Right lobe of liver (tissue), 6 donors: ENCODE data around the gene BCL2L12. TPM values are rescaled to one million over a fixed set of nuclear protein-coding genes. Genes with fewer than 3 reads are reported as not detected.
"Not testable (repeated sequence)": the region's sequence is repeated elsewhere in the genome, so short reads cannot be mapped to it uniquely, and the experiment has no call there.

Source experiments
- ATAC-seq, 4 donors: fragments of 200-7000 bp; cut with Tn5 transposase; one replicate each; pipeline ENCODE4 v1.9.1; 2020; ENCODE audit warnings: mild to moderate bottlenecking in 4 of 4, moderate library complexity in 4 of 4
- DNase-seq, 3 donors: peaks; one replicate each; pipeline ENCODE4 v3.0.0-alpha.2; 2020
- H3K27ac ChIP-seq, 3 donors: fragments of 200-600 bp; one replicate each; pipeline ENCODE4 v1.8.0; 2022
- H3K27me3 ChIP-seq, 2 donors: fragments of 200-600 bp; one replicate each; pipeline ENCODE4 v1.8.0; 2022
- H3K36me3 ChIP-seq, 4 donors: fragments of 200-600 bp; sonication (generic) in 1 of 4; one replicate each; pipeline versions ENCODE4 v1.5.1 to v1.8.0; 2017 to 2022; ENCODE audit warnings: control low read depth in 1 of 4
- H3K4me1 ChIP-seq, 4 donors: fragments of 200-600 bp; sonication (generic) in 1 of 4; one replicate each; pipeline versions ENCODE4 v1.5.1 to v1.8.0; 2017 to 2022; ENCODE audit warnings: control low read depth in 1 of 4
- H3K4me3 ChIP-seq, 3 donors: fragments of 200-600 bp; one replicate each; pipeline ENCODE4 v1.8.0; 2022
- H3K9me3 ChIP-seq, 4 donors: fragments of 200-600 bp; sonication (generic) in 1 of 4; one replicate each; pipeline versions ENCODE4 v1.5.1 to v1.8.0; 2017 to 2022; ENCODE audit warnings: control low read depth in 1 of 4
- CTCF ChIP-seq, 4 donors: fragments of 200-600 bp in 3 of 4; fragments of 450-650 bp in 1 of 4; IDR thresholded peaks; one replicate each; pipeline versions ENCODE4 v1.5.1 to v1.8.0; 2016 to 2022; ENCODE audit warnings: antibody characterized with exemption in 4 of 4, mild to moderate bottlenecking in 2 of 4
- POLR2A ChIP-seq: fragments of 450-650 bp; IDR thresholded peaks from one replicate; pipeline ENCODE4 v1.6.1; 2017; ENCODE audit warnings: antibody characterized with exemption, mild to moderate bottlenecking
- WGBS: methylation state at CpG from one replicate; pipeline ENCODE4 v1.1.6; 2018; ENCODE audit warnings: low coverage, low lambda C conversion rate; ENCODE audit not compliant: insufficient coverage; ENCODE audit errors: missing lambda C conversion rate; 5-methylcytosine and 5-hydroxymethylcytosine counted together
- intact Hi-C, 2 donors: fragments of 100-400 bp; cut with DNase I; formaldehyde crosslinking; loops; one replicate each; pipeline versions ENCODE4 v1.11.2 to v1.14.1; 2022
- total RNA-seq, 6 experiments: library from RNA; depleted of rRNA in 2 of 6; stranded (reverse); fragments of >200 nt in 2 of 6; fragmentation: NEBNext Ultra II Directional in 3 of 6; extraction: Animal tissue kit (Norgen Biotek cat#: 25700) in 3 of 6; gene quantifications; one replicate each; pipeline versions ENCODE4 v1.1.0 to v1.2.4, GENCODE V29; 2016 to 2023
- donor health status: DM: no; HTN: yes; CAD: no.
- donor health status: DM: no; HTN: no; CAD: no.
- donor health status: DM: no; HTN: no; CAD: no.
- donor health status: DM: no; HTN: yes; CAD: no.
- donor health status: DM: no; HTN: yes; CAD: no.

Gene BCL2L12
- total RNA-seq, 6 experiments from 2014 or later: 4.5 to 11.6 (median 10.5) TPM

GRCh38 chr19:49631610-49632192 is 34.0 kb upstream of the BCL2L12 start:
- WGBS: 90% methylated on average over 6 of the region's 19 CpGs
- no peak for ATAC-seq

GRCh38 chr19:49632576-49632975 is 33.2 kb upstream of the BCL2L12 start:
- Histone ChIP-seq H3K27me3 (no peaks in the 10 kb centered on the region), H3K36me3 (no peaks in the 10 kb centered on the region), H3K4me3 (no peak overlapping the region), H3K4me1 (peaks cover 0 to 8% (median 0%) of the 10 kb centered on the region in 4 donors), H3K27ac (no peak overlapping the region), H3K9me3 (no peaks in the 10 kb centered on the region)
- 94% methylated on average over 5 of the region's 5 CpGs for WGBS
- intact Hi-C loops: no loop called here
- no peak for DNase-seq
- TF ChIP-seq POLR2A (no peak), CTCF (IDR thresholded peaks at IDR 0.05) (no peak)
- ATAC-seq: no peak

More at GRCh38 chr19:49631610-49632192, 34.0 kb upstream of the BCL2L12 start:
- H3K4me1 ChIP-seq: peaks cover 0 to 8% (median 0%) of the 10 kb centered on the region in 4 donors
- no peaks in the 10 kb centered on the region for H3K27me3 ChIP-seq
- TF ChIP-seq POLR2A (no peak), CTCF (IDR thresholded peaks at IDR 0.05) (no peak)
- intact Hi-C loops: no loop called here
- DNase-seq: no peak
- H3K9me3 ChIP-seq: no peaks in the 10 kb centered on the region
- no peak overlapping the region for H3K27ac ChIP-seq
- H3K36me3 ChIP-seq: peaks cover 0 to 6% (median 0%) of the 10 kb centered on the region in 4 donors
- H3K4me3 ChIP-seq: no peak overlapping the region

GRCh38 chr19:49633273-49633672 is 32.5 kb upstream of the BCL2L12 start:
- H3K4me3 ChIP-seq, H3K27me3 ChIP-seq, H3K4me1 ChIP-seq, ATAC-seq, H3K27ac ChIP-seq, intact Hi-C loops, H3K9me3 ChIP-seq, H3K36me3 ChIP-seq, DNase-seq: not testable (repeated sequence)
- WGBS: 63% methylated on average over 5 of the region's 9 CpGs

GRCh38 chr19:49635530-49636232 is 30.1 kb upstream of the BCL2L12 start:
- ATAC-seq (no peak), DNase-seq (peak in 1 of 3 donors; percentile 21)
- Histone ChIP-seq H3K27ac (no peak overlapping the region), H3K4me3 (no peak overlapping the region), H3K9me3 (no peaks in the 10 kb centered on the region), H3K36me3 (no peaks in the 10 kb centered on the region), H3K27me3 (no peaks in the 10 kb centered on the region), H3K4me1 (peaks cover 0 to 8% (median 0%) of the 10 kb centered on the region in 4 donors)
- TF ChIP-seq POLR2A (no peak), CTCF (IDR thresholded peaks at IDR 0.05) (no peak)
- intact Hi-C loops: no loop called here
- 45% methylated on average over 11 of the region's 24 CpGs for WGBS

- Histone ChIP-seq H3K4me3 (no peak overlapping the region), H3K27ac (no peak overlapping the region), H3K9me3 (no peaks in the 10 kb centered on the region), H3K27me3 (no peaks in the 10 kb centered on the region), H3K36me3 (no peaks in the 10 kb centered on the region), H3K4me1 (peaks cover 0 to 12% (median 0%) of the 10 kb centered on the region in 4 donors)
- DNase-seq (peak in 1 of 3 donors; percentile 23), ATAC-seq (no peak)
- TF ChIP-seq POLR2A (no peak), CTCF (IDR thresholded peaks at IDR 0.05) (no peak)
- intact Hi-C loops: no loop called here
- 68% methylated on average over 6 of the region's 30 CpGs for WGBS
Measured at GRCh38 chr19:49636233-49636932, 29.4 kb upstream of the BCL2L12 start.
